ENCODE measurements around the gene SRSF10. TPM values are rescaled to one million over a fixed set of nuclear protein-coding genes. Genes with fewer than 3 reads are reported as not detected.

Gene SRSF10
- total RNA-seq, 6 experiments from 2014 or later: 30.6 to 51.5 (median 43.1) TPM

GRCh38 chr1:23923592-23924499, 56.3 kb downstream of the SRSF10 start:
- DNase-seq: no peak
- WGBS (ENCODE audit: insufficient coverage, low coverage, low lambda C conversion rate, missing lambda C conversion rate): 37% methylated on average over 7 of the region's 8 CpGs
- no peaks in the 10 kb centered on the region for H3K27me3 ChIP-seq

DNA sequence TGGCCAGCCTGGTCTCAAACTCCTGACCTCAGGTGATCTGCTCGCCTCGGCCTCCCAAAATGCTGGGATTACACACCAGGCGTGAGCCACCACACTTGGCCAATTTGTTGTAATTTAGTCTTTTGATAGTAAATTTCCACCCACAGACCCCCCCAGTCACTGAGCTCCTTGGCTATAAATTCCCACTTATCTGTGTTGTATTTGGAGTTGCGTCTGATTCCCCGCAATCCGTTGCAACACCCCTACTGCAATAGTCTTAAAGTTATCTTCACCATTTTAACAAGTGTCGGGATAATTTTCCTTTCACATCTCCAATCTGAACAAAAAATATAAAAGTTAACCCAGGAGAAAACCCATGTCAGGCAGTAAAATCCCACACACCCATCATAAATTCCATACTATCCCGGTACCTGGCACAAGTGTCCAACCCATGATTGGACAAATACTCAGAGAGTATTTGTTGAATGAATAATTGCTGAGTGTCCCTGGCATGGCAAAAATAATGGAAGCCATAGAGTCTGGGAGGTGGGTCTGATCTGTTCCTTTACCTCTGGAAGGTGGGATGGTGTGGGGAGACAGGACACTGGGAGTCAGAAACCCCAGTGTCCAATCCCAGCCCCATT, 57.7 kb downstream of the SRSF10 start:
- H3K27me3 ChIP-seq: no peaks in the 10 kb centered on the region

More at GRCh38 chr1:23923592-23924499, 56.3 kb downstream of the SRSF10 start:
- Histone ChIP-seq H3K27ac (no peak overlapping the region), H3K4me3 (no peak overlapping the region), H3K36me3 (no peaks in the 10 kb centered on the region), H3K9me3 (no peaks in the 10 kb centered on the region), H3K4me1 (peaks cover 0 to 13% (median 5%) of the 10 kb centered on the region in 4 donors)
- TF ChIP-seq, protein P1, sequence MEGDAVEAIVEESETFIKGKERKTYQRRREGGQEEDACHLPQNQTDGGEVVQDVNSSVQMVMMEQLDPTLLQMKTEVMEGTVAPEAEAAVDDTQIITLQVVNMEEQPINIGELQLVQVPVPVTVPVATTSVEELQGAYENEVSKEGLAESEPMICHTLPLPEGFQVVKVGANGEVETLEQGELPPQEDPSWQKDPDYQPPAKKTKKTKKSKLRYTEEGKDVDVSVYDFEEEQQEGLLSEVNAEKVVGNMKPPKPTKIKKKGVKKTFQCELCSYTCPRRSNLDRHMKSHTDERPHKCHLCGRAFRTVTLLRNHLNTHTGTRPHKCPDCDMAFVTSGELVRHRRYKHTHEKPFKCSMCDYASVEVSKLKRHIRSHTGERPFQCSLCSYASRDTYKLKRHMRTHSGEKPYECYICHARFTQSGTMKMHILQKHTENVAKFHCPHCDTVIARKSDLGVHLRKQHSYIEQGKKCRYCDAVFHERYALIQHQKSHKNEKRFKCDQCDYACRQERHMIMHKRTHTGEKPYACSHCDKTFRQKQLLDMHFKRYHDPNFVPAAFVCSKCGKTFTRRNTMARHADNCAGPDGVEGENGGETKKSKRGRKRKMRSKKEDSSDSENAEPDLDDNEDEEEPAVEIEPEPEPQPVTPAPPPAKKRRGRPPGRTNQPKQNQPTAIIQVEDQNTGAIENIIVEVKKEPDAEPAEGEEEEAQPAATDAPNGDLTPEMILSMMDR (IDR thresholded peaks at IDR 0.05): no peak
- TF ChIP-seq POLR2A (IDR thresholded peaks at IDR 0.05): no peak
- no peak for ATAC-seq
- intact Hi-C loops (cut with DNase I): no loop called here

DNA sequence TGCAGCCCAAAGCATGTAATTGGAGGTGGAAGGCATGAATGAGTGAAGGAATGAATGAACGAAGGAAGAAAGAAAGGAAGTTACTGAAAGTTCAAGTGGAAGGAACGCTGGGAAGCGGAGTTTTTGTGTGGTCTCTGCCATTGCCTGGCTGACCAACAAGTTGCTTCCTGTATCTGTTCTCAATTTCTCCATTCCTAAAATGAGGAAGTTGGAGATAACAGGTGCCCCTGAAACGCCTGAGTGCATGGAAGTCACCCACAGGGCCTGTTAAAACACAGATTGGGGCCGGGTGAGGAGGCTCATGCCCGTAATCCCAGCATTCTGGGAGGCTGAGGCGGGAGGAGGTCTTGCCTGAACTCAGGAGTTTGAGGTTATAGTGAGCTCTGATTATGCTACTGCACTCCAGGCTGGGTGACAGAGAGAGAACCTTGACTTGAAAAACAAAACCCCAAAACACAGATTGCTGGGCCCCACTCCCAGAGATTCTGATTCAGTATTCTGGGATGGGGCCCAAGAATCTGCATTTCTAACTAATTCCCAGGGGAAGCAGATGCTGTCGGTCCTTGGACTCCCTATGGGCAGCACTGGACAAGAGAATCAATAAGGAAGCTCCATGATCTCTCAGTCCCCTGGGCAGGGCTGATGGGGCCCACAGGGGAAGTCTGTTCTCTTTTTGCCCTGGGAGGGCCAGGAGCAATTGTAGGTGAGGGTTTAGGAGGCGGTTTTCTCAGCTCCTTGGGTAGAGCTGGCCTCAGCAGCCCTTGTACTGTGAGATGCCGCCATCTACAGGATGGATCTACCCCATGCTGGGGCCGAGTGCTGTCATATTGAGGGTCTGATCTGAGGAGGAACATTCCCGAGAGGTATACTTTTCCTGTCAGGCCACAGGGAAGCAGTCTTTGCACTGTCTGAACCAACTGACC, 63.7 kb downstream of the SRSF10 start:
- intact Hi-C loops (cut with DNase I): no loop called here

More for the DNA sequence above, 57.7 kb downstream of the SRSF10 start:
- WGBS (ENCODE audit: insufficient coverage, low coverage, low lambda C conversion rate, missing lambda C conversion rate): 98% methylated on average over 8 of the region's 8 CpGs
- DNase-seq (no peak), ATAC-seq (no peak)
- Histone ChIP-seq H3K9me3 (no peaks in the 10 kb centered on the region), H3K27ac (no peak overlapping the region), H3K4me3 (no peak overlapping the region), H3K36me3 (no peaks in the 10 kb centered on the region), H3K4me1 (peaks cover 0 to 13% (median 5%) of the 10 kb centered on the region in 4 donors)
- intact Hi-C loops (cut with DNase I): no loop called here
- TF ChIP-seq, protein P1 (IDR thresholded peaks at IDR 0.05): no peak
- no peak for TF ChIP-seq POLR2A (IDR thresholded peaks at IDR 0.05)

More for the DNA sequence above, 63.7 kb downstream of the SRSF10 start:
- TF ChIP-seq, protein P1 (IDR thresholded peaks at IDR 0.05): peak; percentile 49 to 66 (median 60)
- TF ChIP-seq POLR2A (IDR thresholded peaks at IDR 0.05): no peak
- ATAC-seq (peak; percentile 72 to 82 (median 82)), DNase-seq (peak; percentile 62 to 68 (median 65))
- Histone ChIP-seq H3K9me3 (no peaks in the 10 kb centered on the region), H3K4me1 (peaks cover 0 to 13% (median 5%) of the 10 kb centered on the region in 4 donors), H3K4me3 (no peak overlapping the region), H3K27ac (no peak overlapping the region), H3K36me3 (no peaks in the 10 kb centered on the region), H3K27me3 (no peaks in the 10 kb centered on the region)
- WGBS (ENCODE audit: insufficient coverage, low coverage, low lambda C conversion rate, missing lambda C conversion rate): 42% methylated on average over 6 of the region's 12 CpGs
